Endothelial cell of umbilical vein (primary cell): ENCODE data around the gene LLGL2. TPM values are rescaled to one million over a fixed set of nuclear protein-coding genes. Genes with fewer than 3 reads are reported as not detected.

Source experiments
- BruUV-seq: library from RNA; stranded (reverse); fragments of 400-500 nt; replicated peaks from 2 replicates; lab custom pipeline; 2021; lab: Mats Ljungman, UMichigan
- CTCF ChIA-PET: fragments of 300-600, 350-600 bp; sonication (Branson Sonifier 250); formaldehyde crosslinking; loops from one replicate; lab custom pipeline; 2021; ENCODE audit warnings: antibody characterized with exemption, inconsistent platforms; lab: Charles Lee
- POLR2A ChIA-PET: fragments of 300-600, 350-600 bp; sonication (Branson Sonifier 250); formaldehyde crosslinking; loops from one replicate; lab custom pipeline; 2021; ENCODE audit warnings: antibody characterized with exemption, inconsistent platforms; lab: Charles Lee
- DNase-seq: peaks from one replicate; pipeline ENCODE4 v3.0.0-alpha.2; 2011; ENCODE audit warnings: low read depth, low spot score
- FAIRE-seq: peaks from 2 replicates; lab custom pipeline; 2011; peaks lifted over from hg19 to GRCh38; lab: Jason Lieb, UNC
- H2AFZ ChIP-seq: 2 replicates; pipeline ENCODE4 v1.6.0; 2012; ENCODE audit warnings: low read depth, low read length, control low read depth, inconsistent platforms
- H3K27ac ChIP-seq: 2 replicates; pipeline ENCODE4 v1.5.1; 2011; ENCODE audit warnings: low read depth, mild to moderate bottlenecking, control low read depth, low read length, moderate library complexity; ENCODE audit not compliant: insufficient read depth
- H3K27me3 ChIP-seq, 2 experiments: 2 replicates each; pipeline versions ENCODE4 v1.6.0 to v1.6.1; 2011; ENCODE audit warnings: low read length in 2 of 2, mixed read lengths in 1 of 2; ENCODE audit not compliant: control insufficient read depth in 2 of 2, insufficient read depth in 2 of 2
- H3K36me3 ChIP-seq, 2 experiments: 2 replicates in 1 of 2; 3 replicates in 1 of 2; pipeline ENCODE4 v1.5.1; 2011; ENCODE audit warnings: low read length in 2 of 2, mild to moderate bottlenecking in 1 of 2, moderate library complexity in 1 of 2; ENCODE audit not compliant: control insufficient read depth in 2 of 2, insufficient read depth in 2 of 2; ENCODE audit errors: extremely low read depth in 1 of 2
- H3K4me1 ChIP-seq: 3 replicates; pipeline ENCODE4 v1.5.1; 2011; ENCODE audit warnings: mild to moderate bottlenecking, low read length; ENCODE audit not compliant: control insufficient read depth, insufficient read depth; ENCODE audit errors: extremely low read depth
- H3K4me2 ChIP-seq: 2 replicates; pipeline ENCODE4 v1.6.1; 2011; ENCODE audit warnings: low read length, control low read depth, mixed read lengths; ENCODE audit not compliant: insufficient read depth
- H3K4me3 ChIP-seq, 3 experiments: fragments of 200-600 bp in 1 of 3; sonication (generic), shearing (Covaris generic) in 1 of 3; replicated peaks in 1 of 3; 2 replicates each; pipeline ENCODE4 v1.5.1; 2011 to 2016; ENCODE audit warnings: control low read depth in 3 of 3, low read length in 3 of 3, mild to moderate bottlenecking in 2 of 3, inconsistent platforms in 1 of 3, low read depth in 1 of 3, moderate library complexity in 1 of 3; ENCODE audit not compliant: insufficient read depth in 1 of 3
- H3K79me2 ChIP-seq: 2 replicates; pipeline ENCODE4 v1.6.0; 2012; ENCODE audit warnings: low read length, inconsistent platforms; ENCODE audit not compliant: control insufficient read depth, insufficient read depth
- H3K9ac ChIP-seq: replicated peaks from 2 replicates; pipeline ENCODE3; 2011; ENCODE audit warnings: low read length, control low read depth; ENCODE audit not compliant: insufficient read depth; ENCODE audit errors: extremely low read depth
- H3K9me1 ChIP-seq: replicated peaks from 3 replicates; pipeline ENCODE4 v1.6.0; 2011; ENCODE audit warnings: mild to moderate bottlenecking, low read length; ENCODE audit not compliant: control insufficient read depth, insufficient read depth; ENCODE audit errors: extremely low read depth
- H3K9me3 ChIP-seq: replicated peaks from 2 replicates; pipeline ENCODE4 v1.5.1; 2012; ENCODE audit warnings: low read length, inconsistent platforms; ENCODE audit not compliant: control insufficient read depth, insufficient read depth
- H4K20me1 ChIP-seq: replicated peaks from 2 replicates; pipeline ENCODE3; 2011; ENCODE audit warnings: mild to moderate bottlenecking, low read length; ENCODE audit not compliant: control insufficient read depth, insufficient read depth; ENCODE audit errors: extremely low read depth
- CTCF ChIP-seq, 2 donors: IDR thresholded peaks; 1 replicate in 1 of 2; 2 replicates in 1 of 2; pipeline ENCODE4 v1.5.1; 2011; ENCODE audit warnings: low read length in 2 of 2, mild to moderate bottlenecking in 2 of 2, moderate library complexity in 2 of 2, control low read depth in 1 of 2, inconsistent platforms in 1 of 2, low read depth in 1 of 2; ENCODE audit not compliant: insufficient read depth in 1 of 2; ENCODE audit errors: extremely low read depth in 1 of 2
- dilution Hi-C: fragments of 300-500 bp; cut with MboI; formaldehyde crosslinking; loops from one replicate; pipeline ENCODE4 v1.15.0; 2019; ENCODE audit warnings: low sequenced_read_pairs; ENCODE audit not compliant: extremely low pct_ligation_motif_present
- intact Hi-C: fragments of 100-400 bp; cut with micrococcal nuclease; formaldehyde crosslinking; loops from one replicate; pipeline ENCODE4 v1.10.0; 2022
- polyA plus RNA-seq, 4 experiments: library from polyadenylated mRNA; depleted of rRNA in 3 of 4; stranded (reverse) in 3 of 4; unstranded in 1 of 4; fragments of >200 nt; gene quantifications; 2 replicates each; pipeline versions ENCODE4 v1.2.1 to v1.2.3, GENCODE V29; 2011 to 2012; ENCODE audit warnings: missing spikeins in 1 of 4
- total RNA-seq: library from RNA; stranded (reverse); gene quantifications from 2 replicates; pipeline ENCODE4 v1.2.3, GENCODE V29; 2021

The LLGL2 gene
- total and polyA plus RNA-seq, 2 donors (not counting 3 experiments of a cell fraction or from before 2014, with no cell fraction given) = 5.3 to 5.4 TPM

- H3K27me3 ChIP-seq = no peaks in the 10 kb centered on the region
- ChIA-PET CTCF (interaction anchor here (0.8 to 1.6 kb wide), 4 partner anchors 18 to 121 kb away, joined by 3 to 7 read pairs (median 3); partner anchors contain the start of gene SMIM5), POLR2A (no interaction called here)
- H3K9me3 ChIP-seq = no peaks in the 10 kb centered on the region
- no peaks in the 10 kb centered on the region for H4K20me1 ChIP-seq
- dilution Hi-C loops (no loop called here), intact Hi-C loops (no loop called here)
- FAIRE-seq (no peak), DNase-seq (no peak)
- no peaks in the 10 kb centered on the region for H3K79me2 ChIP-seq
- BruUV-seq = no TSS peak
- H3K4me3 ChIP-seq = no peak overlapping the region
- H3K4me2 ChIP-seq = no peak overlapping the region
- no peak overlapping the region for H3K9ac ChIP-seq
- no peaks in the 10 kb centered on the region for H3K9me1 ChIP-seq
- no peak overlapping the region for H3K27ac ChIP-seq
- TF ChIP-seq CTCF (IDR thresholded peaks at IDR 0.05; ENCODE audit: extremely low read depth in 1 of 2, insufficient read depth in 1 of 2, low read depth in 1 of 2, low read length in 2 of 2) = no peak
- H2AFZ ChIP-seq = no peak overlapping the region
- H3K4me1 ChIP-seq = no peaks in the 10 kb centered on the region
- no peaks in the 10 kb centered on the region for H3K36me3 ChIP-seq
Measured at GRCh38 chr17:75552425-75553294, 27.2 kb downstream of the LLGL2 start.
